Gastroesophageal sphincter (tissue), 4 donors: ENCODE results near the gene FGFR3. TPM values are rescaled to one million over a fixed set of nuclear protein-coding genes. Genes with fewer than 3 reads are reported as not detected.

Experiments used
- ATAC-seq: fragments of 150-250 bp; one replicate; pipeline ENCODE4 v1.9.1; 2016; ENCODE audit warnings: mild to moderate bottlenecking, moderate library complexity
- H3K27ac ChIP-seq, 4 donors: fragments of 200-600 bp; sonication (generic) in 3 of 4; 1 replicate in 3 of 4; 2 replicates in 1 of 4; pipeline ENCODE4 v1.5.1; 2016 to 2019
- H3K27me3 ChIP-seq: fragments of 200-600 bp; sonication (generic); one replicate; pipeline ENCODE4 v1.5.1; 2019
- H3K36me3 ChIP-seq, 2 donors: fragments of 200-600 bp; sonication (generic); one replicate each; pipeline ENCODE4 v1.5.1; 2019; ENCODE audit warnings: control low read depth in 1 of 2
- H3K4me1 ChIP-seq, 3 donors: fragments of 200-600 bp; sonication (generic); 1 replicate in 2 of 3; 2 replicates in 1 of 3; pipeline ENCODE4 v1.5.1; 2016 to 2019; ENCODE audit warnings: control low read depth in 2 of 3
- H3K4me3 ChIP-seq, 2 donors: fragments of 200-600 bp; sonication (generic); one replicate each; pipeline ENCODE4 v1.5.1; 2019; ENCODE audit warnings: mild to moderate bottlenecking in 1 of 2, moderate library complexity in 1 of 2
- H3K9me3 ChIP-seq, 3 donors: fragments of 200-600 bp; sonication (generic); one replicate each; pipeline ENCODE4 v1.5.1; 2017 to 2019; ENCODE audit warnings: control low read depth in 2 of 3
- CTCF ChIP-seq, 4 experiments: fragments of 200-600 bp in 2 of 4; fragments of 450-650 bp in 2 of 4; sonication (generic) in 1 of 4; IDR thresholded peaks; one replicate each; pipeline ENCODE4 v1.5.1; 2017 to 2019; ENCODE audit warnings: antibody characterized with exemption in 4 of 4, mild to moderate bottlenecking in 2 of 4, moderate library complexity in 2 of 4
- EP300 ChIP-seq: sonication (generic); formaldehyde crosslinking; IDR thresholded peaks from one replicate; pipeline ENCODE4 v1.6.1; 2017; ENCODE audit warnings: antibody characterized with exemption, mild to moderate bottlenecking
- POLR2A ChIP-seq, 2 donors: fragments of 450-650 bp; IDR thresholded peaks; one replicate each; pipeline ENCODE4 v1.6.1; 2017; ENCODE audit warnings: antibody characterized with exemption in 2 of 2, mild to moderate bottlenecking in 2 of 2, moderate library complexity in 1 of 2
- POLR2AphosphoS5 ChIP-seq: sonication (generic); formaldehyde crosslinking; IDR thresholded peaks from one replicate; pipeline ENCODE4 v1.6.1; 2017; ENCODE audit warnings: antibody characterized with exemption
- WGBS, 2 donors: methylation state at CpG; one replicate each; pipeline ENCODE4 v1.1.5; 2018; ENCODE audit warnings: low coverage in 1 of 2; 5-methylcytosine and 5-hydroxymethylcytosine counted together
- total RNA-seq, 4 donors: library from RNA; depleted of rRNA; stranded (reverse); fragments of >200 nt; gene quantifications; one replicate each; pipeline ENCODE4 v1.1.0, GENCODE V29; 2016

The FGFR3 gene
- total RNA-seq, 4 donors from 2014 or later, result 1.4 to 17.7 (median 1.8) TPM

GRCh38 chr4:1854752-1855151, 61.7 kb downstream of the FGFR3 start:
- WGBS, 2 donors, result 36 to 42% methylated on average over 1 of the region's 1 CpG
- Histone ChIP-seq H3K27me3 (no peaks in the 10 kb centered on the region), H3K9me3 (no peaks in the 10 kb centered on the region), H3K4me1 (peaks cover 0 to 62% (median 19%) of the 10 kb centered on the region in 3 donors), H3K27ac (peak overlapping the region in 2 of 4 donors; percentile 83 to 87), H3K36me3 (no peaks in the 10 kb centered on the region), H3K4me3 (peak overlapping the region in 1 of 2 donors; percentile 96)
- no peak for ATAC-seq
- TF ChIP-seq EP300 (no peak), CTCF (IDR thresholded peaks at IDR 0.05) (no peak), POLR2AphosphoS5 (no peak), POLR2A (IDR thresholded peaks at IDR 0.05) (no peak)

GRCh38 chr4:1855333-1856070, 62.4 kb downstream of the FGFR3 start:
- TF ChIP-seq POLR2A (IDR thresholded peaks at IDR 0.05) (no peak), POLR2AphosphoS5 (no peak), CTCF (IDR thresholded peaks at IDR 0.05) (no peak), EP300 (no peak)
- peaks cover 0 to 62% (median 19%) of the 10 kb centered on the region in 3 donors for H3K4me1 ChIP-seq
- WGBS, 2 donors, result 10% methylated on average over 10 of the region's 92 CpGs; no CpG with 5 or more reads in 1 of the 2 donors

GRCh38 chr4:1856071-1856942, 63.2 kb downstream of the FGFR3 start, which contains the start of gene LETM1:
Gene LETM1, minus strand, starts transcription at chr4:1856156. Its CDS starts 206 bp downstream, at chr4:1855950.
- peaks cover 0 to 56% (median 19%) of the 10 kb centered on the region in 3 donors for H3K4me1 ChIP-seq
- peak within 1 kb of the TSS; percentile 41 to 96 (median 85) for H3K27ac ChIP-seq
- TF ChIP-seq POLR2A (IDR thresholded peaks at IDR 0.05), result peak; percentile 53 to 55
- TF ChIP-seq EP300, result no peak
- TF ChIP-seq CTCF (IDR thresholded peaks at IDR 0.05), result peak in 1 of 4 experiments; percentile 24
- TF ChIP-seq POLR2AphosphoS5, result peak; percentile 66
- H3K27me3 ChIP-seq, result no peaks in the 10 kb centered on the region
- H3K36me3 ChIP-seq, result no peaks in the 10 kb centered on the region
- H3K4me3 ChIP-seq, result peak within 1 kb of the TSS; percentile 46 to 96
- WGBS, 2 donors, result no CpG with 5 or more reads among the region's 107 CpGs
- ATAC-seq, result peak; percentile 99
- no peaks in the 10 kb centered on the region for H3K9me3 ChIP-seq

More at GRCh38 chr4:1855333-1856070, 62.4 kb downstream of the FGFR3 start:
- Histone ChIP-seq H3K4me3 (peak overlapping the region; percentile 46 to 96), H3K27me3 (no peaks in the 10 kb centered on the region), H3K27ac (peak overlapping the region; percentile 41 to 96 (median 85)), H3K9me3 (no peaks in the 10 kb centered on the region), H3K36me3 (no peaks in the 10 kb centered on the region)
- peak; percentile 50 for ATAC-seq

GRCh38 chr4:1856943-1857699, 64.0 kb downstream of the FGFR3 start:
- Histone ChIP-seq H3K4me3 (peak overlapping the region; percentile 46 to 96), H3K36me3 (no peaks in the 10 kb centered on the region), H3K9me3 (no peaks in the 10 kb centered on the region), H3K27me3 (peaks cover 6% of the 10 kb centered on the region), H3K4me1 (peaks cover 0 to 48% (median 19%) of the 10 kb centered on the region in 3 donors), H3K27ac (peak overlapping the region; percentile 20 to 96 (median 85))
- TF ChIP-seq EP300 (no peak), CTCF (IDR thresholded peaks at IDR 0.05) (no peak), POLR2A (IDR thresholded peaks at IDR 0.05) (no peak), POLR2AphosphoS5 (no peak)
- 90% methylated on average over 2 of the region's 32 CpGs; no CpG with 5 or more reads in 1 of the 2 donors for WGBS, 2 donors
- peak; percentile 2 for ATAC-seq
